NB4 (cell line): Measurements from ENCODE around the gene SLC25A6.

ENCODE experiments used
- MYC ChIP-seq: IDR thresholded peaks from 2 replicates; pipeline ENCODE4 v1.6.1; 2011; ENCODE audit warnings: low read depth, low read length
- POLR2A ChIP-seq: IDR thresholded peaks from 2 replicates; pipeline ENCODE4 v1.6.1; 2011; ENCODE audit warnings: mild to moderate bottlenecking; ENCODE audit not compliant: insufficient read length; ENCODE audit errors: extremely low read depth
- TF ChIP-seq, protein P1 (sequence below): IDR thresholded peaks from one replicate; pipeline ENCODE4 v1.5.1; 2012; ENCODE audit warnings: low read depth, low read length
- TF ChIP-seq, protein P2 (sequence below): IDR thresholded peaks from 2 replicates; pipeline ENCODE4 v1.6.1; 2011; ENCODE audit warnings: low read depth, low read length

DNA sequence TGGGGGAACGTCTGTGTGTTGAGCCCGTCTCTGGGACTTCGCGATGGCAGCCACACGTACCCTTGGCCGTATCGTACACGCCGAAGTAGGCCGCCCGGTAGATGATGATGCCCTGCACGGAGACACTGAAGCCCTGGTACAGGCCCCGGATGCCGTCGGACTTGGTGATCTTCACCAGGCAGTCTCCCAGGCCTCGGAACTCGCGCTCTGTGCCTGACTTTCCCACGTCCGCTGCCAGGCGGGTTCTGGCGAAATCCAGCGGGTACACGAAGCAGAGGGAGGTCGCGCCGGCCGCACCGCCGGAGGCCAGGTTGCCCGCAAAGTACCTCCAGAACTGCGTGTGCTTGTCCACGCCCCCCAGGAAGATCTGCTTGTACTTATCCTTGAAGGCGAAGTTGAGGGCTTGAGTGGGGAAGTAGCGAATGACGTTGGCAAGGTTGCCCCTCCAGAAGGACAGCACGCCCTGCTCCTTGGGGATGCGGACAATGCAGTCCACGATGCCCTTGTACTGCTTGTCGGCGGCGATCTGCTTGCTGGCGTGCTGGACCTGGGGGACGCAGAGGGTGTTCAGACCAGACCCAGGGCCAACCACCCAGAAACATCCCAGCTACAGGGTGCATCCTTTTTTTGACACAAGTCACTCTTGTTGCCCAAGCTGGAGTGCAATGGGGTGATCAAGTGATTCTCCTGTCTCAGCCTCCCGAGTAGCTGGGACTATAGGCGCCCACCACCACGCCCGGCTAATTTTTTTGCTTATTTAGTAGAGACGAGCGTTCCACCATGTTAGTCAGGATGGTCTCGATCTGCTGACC, 2.5 kb downstream of the SLC25A6 start:
- TF ChIP-seq, protein P1, sequence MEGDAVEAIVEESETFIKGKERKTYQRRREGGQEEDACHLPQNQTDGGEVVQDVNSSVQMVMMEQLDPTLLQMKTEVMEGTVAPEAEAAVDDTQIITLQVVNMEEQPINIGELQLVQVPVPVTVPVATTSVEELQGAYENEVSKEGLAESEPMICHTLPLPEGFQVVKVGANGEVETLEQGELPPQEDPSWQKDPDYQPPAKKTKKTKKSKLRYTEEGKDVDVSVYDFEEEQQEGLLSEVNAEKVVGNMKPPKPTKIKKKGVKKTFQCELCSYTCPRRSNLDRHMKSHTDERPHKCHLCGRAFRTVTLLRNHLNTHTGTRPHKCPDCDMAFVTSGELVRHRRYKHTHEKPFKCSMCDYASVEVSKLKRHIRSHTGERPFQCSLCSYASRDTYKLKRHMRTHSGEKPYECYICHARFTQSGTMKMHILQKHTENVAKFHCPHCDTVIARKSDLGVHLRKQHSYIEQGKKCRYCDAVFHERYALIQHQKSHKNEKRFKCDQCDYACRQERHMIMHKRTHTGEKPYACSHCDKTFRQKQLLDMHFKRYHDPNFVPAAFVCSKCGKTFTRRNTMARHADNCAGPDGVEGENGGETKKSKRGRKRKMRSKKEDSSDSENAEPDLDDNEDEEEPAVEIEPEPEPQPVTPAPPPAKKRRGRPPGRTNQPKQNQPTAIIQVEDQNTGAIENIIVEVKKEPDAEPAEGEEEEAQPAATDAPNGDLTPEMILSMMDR = no peak
- TF ChIP-seq POLR2A (no peak), MYC (no peak)
- TF ChIP-seq, protein P2, sequence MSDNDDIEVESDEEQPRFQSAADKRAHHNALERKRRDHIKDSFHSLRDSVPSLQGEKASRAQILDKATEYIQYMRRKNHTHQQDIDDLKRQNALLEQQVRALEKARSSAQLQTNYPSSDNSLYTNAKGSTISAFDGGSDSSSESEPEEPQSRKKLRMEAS = no peak
